Heart left ventricle (tissue), 13 donors: Measurements from ENCODE around the gene PSMA3.

Experiments used
- POLR2A ChIP-seq, 2 donors: fragments of 450-650 bp; IDR thresholded peaks; one replicate each; pipeline ENCODE4 v1.6.1; 2017; ENCODE audit warnings: antibody characterized with exemption in 2 of 2, mild to moderate bottlenecking in 2 of 2, moderate library complexity in 2 of 2
- TF ChIP-seq, protein P1 (sequence below), 12 donors: fragments of 200-600 bp; sonication (generic) in 4 of 12; IDR thresholded peaks; one replicate each; pipeline versions ENCODE4 v1.5.0 to v1.8.0; 2018 to 2022; ENCODE audit warnings: antibody characterized with exemption in 12 of 12, mild to moderate bottlenecking in 5 of 12
- donor health status: ischemic (EF 13 %, LVEDD 7.1; RV severe dilation, severe dysfunction).
- donor health status: DM: no; HTN: yes; CAD: no.
- donor health status: DM: no; HTN: no; CAD: no.
- donor health status: ischemic (EF 25% LVEDD 6.9; RV normal size, moderate dysfunction).
- donor health status: ischemic (EF 25% LVEDD 5.7; RV mildly dilated, moderate dysfunction).
- donor health status: ischemic (EF 35%, LVEDD 5.7; RV mildly dilated, moderate dysfunction).
- donor health status: nonischemic (EF 11% LVEDD 7.7; RV severe dilation, severe dysfunction).
- donor health status: DM: yes; HTN: yes; CAD: no.
- donor health status: PGD.
- donor health status: ischemic (EF 29% LVEDD 5.4; RV normal size, mild dysfunction).
- donor health status: nonischemic (EF 23%, LVEDD 6.1; RV moderate dilation, normal function).

DNA sequence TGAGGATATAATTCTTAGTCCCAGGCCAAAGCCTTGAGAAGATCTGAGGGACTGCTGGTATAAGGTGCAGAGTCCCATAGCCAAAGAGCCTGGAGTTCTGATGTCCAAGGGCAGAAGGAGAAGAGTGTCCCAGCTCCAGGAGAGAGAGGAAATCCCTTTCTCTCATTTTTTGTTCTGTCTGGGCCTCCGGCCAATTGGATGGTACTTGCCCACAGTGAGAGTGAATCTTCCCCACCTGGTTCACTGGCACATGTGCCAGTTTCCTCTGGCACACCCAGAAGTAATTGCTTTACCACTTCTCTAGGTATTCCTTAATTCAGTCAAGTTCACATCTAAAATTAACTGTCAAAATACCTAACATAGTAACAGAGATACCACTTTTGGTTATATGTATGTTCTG lies 69.1 kb downstream of the PSMA3 start:
- TF ChIP-seq, protein P1, sequence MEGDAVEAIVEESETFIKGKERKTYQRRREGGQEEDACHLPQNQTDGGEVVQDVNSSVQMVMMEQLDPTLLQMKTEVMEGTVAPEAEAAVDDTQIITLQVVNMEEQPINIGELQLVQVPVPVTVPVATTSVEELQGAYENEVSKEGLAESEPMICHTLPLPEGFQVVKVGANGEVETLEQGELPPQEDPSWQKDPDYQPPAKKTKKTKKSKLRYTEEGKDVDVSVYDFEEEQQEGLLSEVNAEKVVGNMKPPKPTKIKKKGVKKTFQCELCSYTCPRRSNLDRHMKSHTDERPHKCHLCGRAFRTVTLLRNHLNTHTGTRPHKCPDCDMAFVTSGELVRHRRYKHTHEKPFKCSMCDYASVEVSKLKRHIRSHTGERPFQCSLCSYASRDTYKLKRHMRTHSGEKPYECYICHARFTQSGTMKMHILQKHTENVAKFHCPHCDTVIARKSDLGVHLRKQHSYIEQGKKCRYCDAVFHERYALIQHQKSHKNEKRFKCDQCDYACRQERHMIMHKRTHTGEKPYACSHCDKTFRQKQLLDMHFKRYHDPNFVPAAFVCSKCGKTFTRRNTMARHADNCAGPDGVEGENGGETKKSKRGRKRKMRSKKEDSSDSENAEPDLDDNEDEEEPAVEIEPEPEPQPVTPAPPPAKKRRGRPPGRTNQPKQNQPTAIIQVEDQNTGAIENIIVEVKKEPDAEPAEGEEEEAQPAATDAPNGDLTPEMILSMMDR (IDR thresholded peaks at IDR 0.05), result no peak
- no peak for TF ChIP-seq POLR2A (IDR thresholded peaks at IDR 0.05)
